ENCODE measurements around the gene RERE.

The RERE gene

DNA sequence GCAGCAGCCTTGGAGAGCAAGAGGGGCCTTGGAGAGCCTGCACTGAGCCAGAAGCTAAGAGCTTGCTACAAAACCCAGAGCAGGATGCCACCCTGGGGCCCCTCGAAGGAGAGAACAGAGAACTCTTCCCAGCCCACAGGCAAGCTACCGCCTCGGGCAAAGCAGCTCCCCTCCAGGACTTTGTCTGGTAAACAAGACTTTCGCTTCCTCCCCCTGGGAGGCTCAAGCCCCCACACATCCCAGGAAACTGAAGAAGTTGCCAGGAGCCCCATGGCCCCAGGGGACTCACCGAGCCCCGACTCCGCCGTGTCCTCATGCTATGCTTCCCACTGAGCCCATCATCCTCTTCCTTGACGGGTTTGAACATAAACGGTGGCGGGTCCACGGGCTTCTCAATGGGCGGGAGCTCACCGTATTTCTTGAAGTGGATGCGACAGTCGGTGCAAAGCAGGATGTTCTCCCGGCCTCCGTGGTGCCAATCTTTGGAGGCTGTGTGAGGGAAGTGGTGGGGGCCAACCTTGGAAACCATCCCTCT, 453.6 kb downstream of the RERE start:
- no peak overlapping the region for H3K4me3 ChIP-seq (ENCODE audit: low read depth, low read length)
- DNase-seq (ENCODE audit: low read depth): no peak

DNA sequence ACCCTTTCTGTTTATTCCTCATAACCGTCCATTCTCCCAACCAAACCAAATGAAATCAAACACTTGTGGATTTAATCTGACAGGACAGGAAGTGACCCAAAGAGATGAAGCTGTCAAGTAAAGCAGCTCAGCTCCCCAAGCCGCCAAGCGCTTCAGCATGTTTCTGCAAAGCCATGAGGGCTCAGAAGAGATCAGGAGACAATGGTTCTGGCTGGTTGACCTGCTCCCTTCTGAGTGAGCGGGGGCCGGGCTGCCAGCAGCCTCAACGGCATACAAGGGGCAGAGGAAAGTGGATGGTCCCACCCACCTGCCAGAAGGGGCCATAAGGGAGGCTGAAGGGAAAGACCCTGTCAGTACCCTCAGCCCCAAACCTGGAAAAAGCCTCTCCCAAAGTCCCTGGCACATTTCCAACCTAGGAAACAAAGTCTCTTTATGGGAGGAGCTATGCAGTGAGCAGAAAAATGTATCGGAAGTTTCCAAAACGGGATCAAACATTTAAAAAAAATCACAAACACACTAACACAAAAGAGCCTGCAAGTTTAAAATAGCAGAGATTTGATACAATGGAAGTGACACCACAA, 454.2 kb downstream of the RERE start:
- no peak for DNase-seq (ENCODE audit: low read depth)
- H3K4me3 ChIP-seq (ENCODE audit: low read depth, low read length): no peak overlapping the region

DNA sequence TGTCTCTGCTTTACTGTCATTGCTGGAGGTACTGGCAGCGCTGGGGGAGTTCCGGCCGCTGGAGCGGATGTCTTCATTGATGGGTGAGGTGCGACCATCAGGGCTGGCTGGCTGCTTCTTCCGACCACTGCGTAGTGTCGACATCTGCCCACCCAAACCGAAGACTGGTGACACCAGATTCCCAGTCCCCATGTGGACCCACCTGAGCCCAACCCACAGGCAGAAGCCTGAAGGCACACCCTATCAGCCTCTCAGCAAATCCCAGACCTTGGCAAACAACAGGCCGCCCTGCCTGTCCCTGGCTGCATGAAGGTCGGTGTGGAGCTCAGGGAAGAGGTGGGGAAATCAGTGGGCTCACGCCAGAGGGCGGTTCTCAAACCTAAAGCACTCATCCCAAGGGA, 454.7 kb downstream of the RERE start:
- DNase-seq (ENCODE audit: low read depth): no peak
- no peak overlapping the region for H3K4me3 ChIP-seq (ENCODE audit: low read depth, low read length)

DNA sequence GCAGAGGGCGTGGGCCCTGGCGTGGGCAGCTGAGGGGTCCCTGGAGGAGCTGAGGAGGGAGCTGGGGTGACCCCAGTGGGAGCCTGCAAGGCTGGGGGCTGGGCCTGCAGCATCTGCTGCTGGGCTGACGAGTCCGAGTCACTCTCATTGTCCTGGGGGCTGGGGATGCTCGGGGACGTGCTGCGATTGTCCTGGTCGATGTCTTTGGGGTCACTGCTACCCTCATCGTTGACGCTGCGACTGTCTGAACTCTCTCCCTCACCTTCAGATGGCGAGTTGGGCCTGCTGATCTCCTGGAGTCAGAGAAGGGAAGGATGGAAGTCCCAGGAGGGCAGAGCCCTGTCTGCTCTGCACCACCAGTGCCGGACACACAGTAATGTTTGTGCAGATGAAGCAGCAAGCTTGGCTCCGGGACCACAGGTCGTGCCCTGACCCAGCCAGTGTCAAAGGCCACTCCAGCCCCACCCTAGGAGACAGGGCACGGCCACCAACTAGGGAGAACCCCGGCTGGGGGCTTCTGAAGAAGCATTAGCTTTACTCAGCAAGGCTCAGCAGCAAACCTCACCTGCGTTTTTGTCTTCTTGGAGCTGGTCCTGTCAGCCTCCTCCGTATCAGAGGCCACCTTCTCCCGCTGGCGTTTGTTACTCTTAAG, 456.1 kb downstream of the RERE start:
- DNase-seq (ENCODE audit: low read depth): no peak
- H3K4me3 ChIP-seq (ENCODE audit: low read depth, low read length): no peak overlapping the region

DNA sequence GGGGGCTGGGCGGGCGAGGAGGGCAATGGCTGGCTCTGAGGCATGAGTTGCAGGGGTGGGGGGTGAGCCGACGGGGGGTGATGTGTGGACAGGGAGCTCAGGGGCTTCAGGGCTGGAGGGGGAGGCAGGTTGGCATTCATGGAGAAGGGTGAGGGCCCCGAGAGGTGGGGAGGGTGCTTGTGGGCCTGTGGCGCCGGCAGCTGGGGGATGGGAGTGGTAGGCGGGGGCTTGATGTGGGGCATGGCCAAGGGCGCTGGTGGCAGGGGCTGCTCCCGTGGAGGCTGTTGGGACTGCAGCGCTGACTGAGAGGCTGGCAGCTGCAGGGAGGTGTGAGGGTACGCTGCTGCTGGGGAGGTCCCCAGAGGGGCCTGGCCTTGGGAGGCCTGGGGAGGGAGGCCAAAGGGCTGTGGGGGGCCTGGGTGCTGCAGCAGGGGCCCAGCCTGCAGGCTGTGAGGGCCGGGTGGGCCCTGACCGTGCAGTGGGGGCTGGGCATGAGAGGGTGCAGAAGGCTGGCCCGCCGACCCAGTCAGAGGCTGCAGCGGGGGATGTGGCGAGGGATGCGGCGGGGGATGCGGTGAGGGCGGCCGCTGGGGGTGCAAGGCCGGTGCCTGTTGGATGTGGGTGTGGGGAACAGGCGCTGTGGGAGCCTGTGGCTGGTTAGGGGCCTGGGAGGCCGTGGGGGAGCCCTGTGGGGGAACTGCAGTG, 456.8 kb downstream of the RERE start:
- no peak overlapping the region for H3K4me3 ChIP-seq (ENCODE audit: low read depth, low read length)
- DNase-seq (ENCODE audit: low read depth): no peak

DNA sequence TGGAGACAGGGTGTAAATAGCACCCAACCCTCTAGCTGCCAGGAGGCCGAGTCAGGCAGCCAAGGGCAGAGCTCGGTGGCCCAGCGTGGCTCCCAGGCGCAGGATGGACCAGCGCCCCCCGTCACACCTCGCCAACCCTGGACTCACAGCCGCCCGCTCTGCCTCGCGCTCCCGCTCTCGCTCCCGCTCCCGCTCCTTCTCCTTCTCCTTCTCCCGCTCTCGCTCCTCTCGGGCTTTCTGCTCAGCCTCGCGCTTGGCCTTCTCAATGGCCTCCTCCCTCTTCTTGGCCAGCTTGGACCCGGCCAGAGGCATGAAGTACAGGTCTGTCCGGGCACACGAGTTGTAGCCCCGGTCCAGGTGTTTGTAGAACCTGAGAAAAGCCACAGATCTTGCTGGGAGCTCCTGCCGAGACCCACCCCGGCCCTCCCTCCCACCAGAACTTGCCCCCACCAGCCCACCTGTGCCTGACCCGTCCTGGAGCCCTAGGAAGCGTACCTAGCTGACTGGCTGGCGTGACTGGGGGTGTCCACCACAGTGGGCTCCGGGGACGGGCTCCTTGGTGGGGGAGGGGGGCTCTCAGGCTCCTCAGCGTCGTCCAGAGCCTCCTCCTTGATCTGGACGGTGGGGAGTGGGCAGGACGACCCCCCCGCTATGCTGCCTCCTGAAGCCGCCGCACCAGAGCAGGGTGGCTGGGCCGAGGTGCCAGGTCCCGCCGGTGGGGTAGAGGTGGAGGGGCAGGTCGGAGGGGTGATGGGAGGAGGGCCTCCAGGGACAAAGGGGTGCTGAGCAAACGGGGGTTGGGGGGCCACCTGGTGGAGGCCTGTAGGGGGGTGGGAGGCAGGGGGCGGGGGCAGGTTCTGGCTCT, 457.6 kb downstream of the RERE start:
- DNase-seq (ENCODE audit: low read depth): no peak
- H3K4me3 ChIP-seq (ENCODE audit: low read depth, low read length): no peak overlapping the region

DNA sequence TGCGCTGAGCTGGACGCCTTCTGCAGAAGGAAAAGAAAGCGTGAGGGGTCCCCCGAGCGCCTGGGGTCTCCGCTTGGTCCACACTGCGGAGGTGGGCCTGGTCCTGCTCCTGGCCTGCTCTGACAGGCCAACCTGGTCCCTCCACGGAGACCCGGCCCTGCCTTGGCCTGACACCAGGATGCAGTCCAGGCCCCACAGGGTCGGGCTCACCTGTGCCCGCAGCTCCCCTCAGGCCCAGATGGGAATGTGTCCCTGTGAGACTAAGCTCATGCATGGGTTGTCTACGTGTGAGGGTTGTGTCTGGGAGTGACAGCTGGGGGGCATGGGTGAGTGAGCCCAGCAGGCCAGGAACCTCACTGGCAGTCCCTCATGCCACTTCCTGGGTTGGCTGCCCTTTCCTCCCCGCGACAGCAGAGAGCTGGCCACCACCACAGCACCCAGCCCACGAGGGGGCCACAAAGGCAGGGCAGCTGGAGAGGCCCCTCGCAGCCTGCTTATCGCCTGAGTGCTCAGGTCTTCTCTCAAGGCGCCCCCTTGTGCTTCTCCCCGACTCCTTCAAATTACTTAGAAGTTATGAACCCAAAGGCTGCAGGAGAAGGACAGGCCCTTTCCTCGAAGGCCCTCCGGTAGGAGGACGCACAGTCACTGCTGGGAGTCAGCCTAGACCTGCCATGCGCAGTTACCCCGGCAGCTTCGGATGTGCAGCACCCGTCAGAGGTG, 458.4 kb downstream of the RERE start:
- no peak overlapping the region for H3K4me3 ChIP-seq (ENCODE audit: low read depth, low read length)
- no peak for DNase-seq (ENCODE audit: low read depth)

DNA sequence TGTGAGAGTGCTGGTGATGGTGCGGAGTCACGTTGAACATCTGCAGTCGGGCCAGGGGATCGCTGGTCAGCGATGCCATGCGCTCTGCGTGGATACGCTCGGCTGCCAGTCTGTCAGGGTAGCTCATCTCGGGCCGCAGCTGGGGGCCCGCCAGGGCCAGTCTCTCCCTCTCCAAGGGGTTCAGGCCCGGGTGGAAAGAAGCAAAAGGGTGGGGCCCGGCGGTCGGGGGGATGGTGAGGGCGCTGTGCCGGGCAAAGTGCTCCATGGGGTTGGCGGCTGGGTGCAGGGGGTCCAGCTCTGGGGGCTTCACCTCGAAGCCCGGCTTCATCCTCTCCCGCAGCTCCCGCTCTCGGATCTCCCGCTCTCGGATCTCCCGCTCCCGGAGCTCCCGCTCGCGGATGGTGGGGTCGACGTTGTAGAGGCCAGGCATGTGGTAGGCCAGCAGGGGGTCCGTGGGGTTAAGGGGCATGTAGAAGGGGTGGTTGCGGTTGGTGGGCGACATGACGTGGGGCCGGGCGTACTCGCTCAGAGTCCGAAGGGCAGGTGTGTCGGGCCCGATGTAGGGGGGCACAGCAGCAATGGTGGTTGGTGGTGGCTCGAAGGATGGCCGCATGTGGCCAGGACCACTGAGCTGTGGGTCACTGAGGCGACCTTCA, 459.1 kb downstream of the RERE start:
- no peak overlapping the region for H3K4me3 ChIP-seq (ENCODE audit: low read depth, low read length)
- DNase-seq (ENCODE audit: low read depth): no peak

DNA sequence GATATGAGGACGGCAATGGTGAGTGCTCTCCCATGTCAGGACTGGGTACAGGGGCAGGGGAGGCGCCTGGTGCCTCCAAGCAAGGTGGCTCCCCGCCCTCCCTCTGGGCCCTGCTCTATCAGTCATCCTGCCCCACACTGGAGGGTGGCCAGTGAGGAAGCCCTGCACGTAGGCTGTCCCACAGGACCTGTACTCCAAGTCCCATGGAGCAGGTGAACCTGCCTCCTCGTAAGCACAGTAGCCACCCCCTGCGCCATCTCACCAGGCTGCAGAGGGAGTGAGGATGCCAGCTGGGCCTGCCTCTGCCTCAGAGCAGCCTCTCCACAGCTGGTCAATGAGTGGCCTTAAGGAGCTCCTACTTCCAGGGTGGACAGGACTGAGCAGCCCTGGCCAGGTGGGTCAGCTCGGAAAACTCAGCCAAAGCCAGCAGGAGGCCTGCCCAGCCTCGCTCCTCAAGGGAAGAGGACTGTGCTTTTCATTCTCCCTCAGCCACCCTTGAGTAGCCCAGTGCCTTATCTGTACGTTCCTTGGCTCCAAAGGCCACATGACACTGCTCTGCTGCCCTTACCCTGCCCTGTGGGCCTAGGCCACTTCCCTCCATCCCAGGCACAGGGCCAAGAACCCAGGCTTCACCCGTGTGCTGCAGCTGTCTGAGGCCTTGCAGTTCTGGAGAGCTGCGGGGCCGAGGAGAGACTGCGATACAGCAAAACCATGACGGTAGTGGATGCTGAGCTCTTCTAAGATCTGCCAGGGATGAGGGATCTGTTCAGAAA, 459.9 kb downstream of the RERE start:
- H3K4me3 ChIP-seq (ENCODE audit: low read depth, low read length): no peak overlapping the region
- no peak for DNase-seq (ENCODE audit: low read depth)

DNA sequence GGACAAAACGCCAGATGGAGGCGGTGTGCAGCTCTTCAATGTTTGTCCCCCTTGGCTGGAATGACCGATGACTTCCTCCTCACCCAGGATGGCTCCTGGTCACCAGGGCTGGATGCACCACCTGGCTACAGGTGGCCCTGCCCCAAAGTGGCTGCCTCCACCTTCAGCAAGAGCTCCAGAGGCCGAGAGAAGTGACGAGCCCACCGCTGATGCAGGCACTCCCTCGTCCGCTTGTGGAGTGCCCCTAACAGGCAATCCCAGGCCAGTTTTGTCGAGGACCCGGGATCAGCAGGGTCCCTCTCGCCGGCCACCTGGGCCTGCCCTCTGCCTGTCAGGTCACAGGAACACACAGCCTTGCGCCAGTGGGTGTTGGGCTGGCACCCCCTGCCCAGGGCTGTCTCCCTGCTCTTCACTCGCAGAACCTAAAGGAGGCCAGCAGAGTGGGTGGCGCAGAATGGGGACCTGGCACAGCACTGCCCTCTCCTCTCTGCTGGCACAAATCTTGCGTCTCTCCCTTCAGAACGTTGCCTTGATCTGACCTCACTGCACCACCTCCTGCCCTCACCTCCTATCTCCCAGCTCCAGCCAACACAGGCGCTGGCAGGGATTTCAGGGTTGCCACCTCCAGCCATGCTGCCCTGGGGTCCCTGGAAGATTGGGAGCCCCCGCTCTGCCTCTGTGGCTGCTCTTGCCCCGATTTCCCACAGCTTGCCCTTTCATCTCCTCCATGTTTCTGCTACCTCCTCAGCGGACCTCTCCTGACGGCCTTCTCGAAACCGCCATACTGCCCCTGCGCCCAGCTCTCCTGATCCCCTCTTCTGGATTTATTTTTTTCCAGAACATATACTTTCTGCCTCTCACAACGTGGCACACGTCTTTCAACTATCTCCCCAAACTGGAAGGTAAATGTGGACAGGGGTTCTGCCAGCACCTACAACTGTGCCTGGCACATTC, 460.9 kb downstream of the RERE start:
- DNase-seq (ENCODE audit: low read depth): no peak
- no peak overlapping the region for H3K4me3 ChIP-seq (ENCODE audit: low read depth, low read length)

DNA sequence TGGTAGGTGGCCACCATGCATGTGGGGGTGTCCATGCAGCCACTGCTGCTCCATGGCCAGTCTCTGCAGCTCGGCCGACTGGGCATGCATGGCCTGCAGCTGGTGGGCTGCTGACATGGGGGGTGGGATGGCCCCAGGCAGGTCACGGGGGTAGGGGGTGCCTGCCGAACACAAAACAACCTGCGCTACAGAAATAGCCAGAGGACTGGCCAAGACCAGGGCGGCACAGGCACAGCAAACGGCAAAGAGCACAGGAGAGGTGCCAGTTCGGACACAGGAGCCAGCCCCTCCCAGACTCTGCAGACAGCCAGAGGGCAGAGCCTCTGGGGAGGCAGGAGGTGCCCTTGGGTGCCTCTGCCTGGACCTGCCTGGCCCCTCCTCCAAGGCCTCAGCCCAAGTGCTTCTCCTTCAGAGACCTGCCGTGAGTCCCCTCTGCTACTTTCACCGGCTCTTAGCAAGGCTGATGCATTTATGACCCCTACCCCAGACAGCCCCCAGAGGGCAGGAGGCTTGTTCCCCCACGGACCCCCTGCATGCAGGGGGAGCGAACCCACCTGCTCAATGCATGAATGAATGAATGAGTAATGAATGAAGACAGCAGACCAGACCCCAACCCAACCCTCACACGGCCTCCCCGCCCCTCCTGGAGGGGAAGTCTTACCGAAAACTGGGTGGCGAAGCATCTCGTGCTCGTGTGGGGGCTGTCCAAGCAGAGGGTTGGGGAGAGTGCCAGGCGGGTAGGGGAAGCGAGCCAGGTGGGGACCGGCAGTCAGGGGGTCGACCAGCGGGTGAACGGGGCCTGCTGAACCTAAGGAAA, 461.8 kb downstream of the RERE start:
- H3K4me3 ChIP-seq (ENCODE audit: low read depth, low read length): no peak overlapping the region
- DNase-seq (ENCODE audit: low read depth): no peak

DNA sequence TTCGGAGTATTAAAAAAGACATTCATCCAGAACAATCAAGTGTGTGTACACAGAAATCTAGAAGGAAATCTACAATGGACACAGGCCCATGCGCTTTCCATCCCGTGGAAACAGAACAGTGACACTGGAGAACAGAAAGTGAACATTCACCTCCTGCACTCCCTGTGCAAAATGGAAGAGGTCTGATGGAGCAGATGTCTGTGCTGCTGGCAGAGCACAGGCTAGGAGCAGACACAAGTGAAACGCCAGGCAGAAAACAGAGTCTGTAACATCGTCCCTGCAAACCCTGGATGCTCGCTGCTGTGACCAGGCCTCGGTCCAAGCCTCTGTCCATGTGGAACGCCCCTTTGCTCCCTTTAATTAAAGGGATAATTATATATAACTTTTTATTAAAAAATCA, 463.4 kb downstream of the RERE start:
- DNase-seq (ENCODE audit: low read depth): no peak

DNA sequence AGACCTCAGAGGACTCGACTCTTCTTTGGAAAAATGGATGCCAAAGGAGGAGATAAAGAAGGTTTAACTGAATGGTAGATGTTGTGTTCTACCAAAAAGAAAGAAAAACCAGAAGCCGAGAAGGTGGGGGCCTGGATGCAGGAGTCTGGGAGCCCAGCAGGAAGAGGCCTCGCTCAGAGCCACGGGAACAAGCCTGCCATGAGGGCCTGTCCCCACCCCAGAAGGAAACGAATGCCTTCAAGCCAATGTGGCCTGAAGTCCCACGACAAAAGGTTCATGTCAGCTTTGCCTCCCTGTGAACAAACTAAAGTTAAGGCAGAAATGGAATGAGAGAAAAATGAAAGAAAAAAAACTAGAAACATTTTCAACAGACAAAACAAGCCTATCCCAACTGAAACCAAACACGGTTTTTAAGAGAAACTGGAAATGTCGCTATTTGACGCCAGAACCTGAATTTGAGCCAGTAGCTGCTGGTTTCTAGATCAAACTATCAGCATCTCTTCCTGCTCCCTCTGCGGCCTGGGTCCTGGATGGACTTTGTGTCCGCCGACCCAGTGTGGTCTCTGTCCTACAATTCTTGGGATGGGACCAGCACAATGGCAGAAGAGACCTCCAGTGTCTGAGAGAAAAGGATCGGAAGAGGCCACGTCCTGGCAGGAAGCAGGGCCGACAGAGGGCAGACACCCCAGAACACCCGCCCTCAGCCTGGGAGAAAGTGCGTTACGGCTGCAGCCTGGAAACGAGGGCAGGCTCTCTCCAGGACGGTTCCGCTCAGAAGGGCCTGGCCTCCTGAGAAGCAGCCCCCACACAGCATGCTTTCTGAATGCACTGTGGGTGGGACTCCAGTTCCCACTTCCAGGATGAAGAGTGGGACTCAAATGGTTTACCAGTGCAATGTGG, 464.3 kb downstream of the RERE start:
- DNase-seq (ENCODE audit: low read depth): no peak
- no peak overlapping the region for H3K4me3 ChIP-seq (ENCODE audit: low read depth, low read length)

More for the DNA sequence above, 463.4 kb downstream of the RERE start:
- H3K4me3 ChIP-seq (ENCODE audit: low read depth, low read length): no peak overlapping the region

DNA sequence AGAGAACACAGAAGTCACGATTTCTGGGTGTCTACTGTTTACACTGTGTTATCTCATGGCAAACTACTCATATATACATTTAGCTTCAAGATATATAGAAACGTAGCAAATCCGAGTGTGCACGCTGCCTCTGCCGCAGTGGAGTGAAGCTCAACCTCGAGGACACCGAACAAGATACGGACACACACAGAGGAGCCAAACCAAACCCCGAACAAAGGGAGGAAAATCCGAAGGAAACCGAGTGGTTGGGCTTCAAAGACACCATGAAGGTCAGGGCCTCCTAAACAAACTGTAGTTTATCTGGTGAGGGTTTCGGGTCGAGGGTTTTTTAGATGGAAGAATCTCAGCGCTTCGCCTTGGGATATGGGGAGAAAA, 465.0 kb downstream of the RERE start:
- H3K4me3 ChIP-seq (ENCODE audit: low read depth, low read length): no peak overlapping the region

DNA sequence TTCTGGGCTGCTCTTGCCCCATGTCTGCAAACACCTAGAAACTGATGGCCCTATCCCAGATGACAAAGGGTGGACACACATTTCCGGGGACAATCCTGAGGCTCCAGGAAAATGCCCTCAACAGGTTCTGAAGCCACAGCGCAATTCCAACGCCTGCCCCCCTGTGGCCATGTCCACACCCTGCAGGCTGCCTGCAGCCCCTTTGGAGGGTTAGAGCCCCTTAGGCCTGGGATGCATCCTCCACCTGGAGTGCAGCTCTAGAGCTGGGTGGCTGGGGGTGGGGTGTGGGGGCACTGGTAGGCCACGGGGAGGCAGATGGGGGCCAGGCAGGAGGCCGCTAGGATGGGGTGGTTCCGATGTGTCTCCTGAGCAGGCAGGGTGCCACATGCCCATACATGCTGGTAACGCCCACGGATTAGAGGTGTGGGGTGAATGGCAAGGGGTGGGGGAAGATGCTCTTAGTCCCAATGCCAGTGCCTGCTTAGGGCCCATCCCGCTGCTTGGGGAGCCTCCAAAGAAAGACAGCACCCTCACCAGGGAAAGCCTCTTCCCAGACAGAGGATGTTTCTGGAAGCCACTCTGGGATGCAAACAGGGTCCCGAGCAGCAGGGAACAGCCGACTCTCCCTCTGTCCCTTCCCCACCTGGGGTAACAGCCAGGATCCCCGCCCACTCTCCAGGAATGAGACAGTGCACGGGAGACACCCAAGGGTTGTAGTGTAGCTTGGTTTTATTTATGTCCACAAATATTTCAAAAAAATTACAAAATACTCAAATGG, 465.6 kb downstream of the RERE start:
- H3K4me3 ChIP-seq (ENCODE audit: low read depth, low read length): no peak overlapping the region
- no peak for DNase-seq (ENCODE audit: low read depth)

More for the DNA sequence above, 465.0 kb downstream of the RERE start:
- no peak for DNase-seq (ENCODE audit: low read depth)
